Measurements from ENCODE around the gene GEMIN4. TPM values are rescaled to one million over a fixed set of nuclear protein-coding genes. Genes with fewer than 3 reads are reported as not detected.
"Not testable (repeated sequence)": the region's sequence is repeated elsewhere in the genome, so short reads cannot be mapped to it uniquely, and the experiment has no call there.

Gene GEMIN4
- total and polyA plus RNA-seq, 7 donors: 7.2 to 21.9 (median 12.6) TPM

- peaks cover 8% of the 10 kb centered on the region for H3K4me1 ChIP-seq
- peaks cover 2 to 68% of the 10 kb centered on the region in 2 donors for H3K36me3 ChIP-seq (ENCODE audit: insufficient read depth in 1 of 2, low read depth in 1 of 2)
- intact Hi-C loops (cut with DNase I): no loop called here
- H3K4me3 ChIP-seq: no peak overlapping the region
- H3K9me3 ChIP-seq: no peaks in the 10 kb centered on the region
- no peak for TF ChIP-seq CTCF (IDR thresholded peaks at IDR 0.05)
- WGBS, 3 donors: 81 to 88% (median 87%) methylated on average over 14 of the region's 14 CpGs
- no peaks in the 10 kb centered on the region for H3K27me3 ChIP-seq (ENCODE audit: insufficient read depth in 3 of 3, low read length in 2 of 3)
- no peak for ATAC-seq
- DNase-seq: no peak
- no peak overlapping the region for H3K27ac ChIP-seq
Observed at GRCh38 chr17:789160-789840, 37.2 kb upstream of the GEMIN4 start.

GRCh38 chr17:788551-788950 is 36.5 kb upstream of the GEMIN4 start:
- WGBS, 3 donors: 79 to 87% (median 79%) methylated on average over 4 of the region's 4 CpGs
- DNase-seq (no peak), ATAC-seq (no peak)
- no peaks in the 10 kb centered on the region for H3K9me3 ChIP-seq
- intact Hi-C loops (cut with DNase I): no loop called here
- H3K4me3 ChIP-seq: no peak overlapping the region
- H3K27ac ChIP-seq: no peak overlapping the region
- TF ChIP-seq CTCF (IDR thresholded peaks at IDR 0.05): no peak
- peaks cover 16% of the 10 kb centered on the region for H3K4me1 ChIP-seq
- peaks cover 5 to 75% of the 10 kb centered on the region in 2 donors for H3K36me3 ChIP-seq (ENCODE audit: insufficient read depth in 1 of 2, low read depth in 1 of 2)
- H3K27me3 ChIP-seq (ENCODE audit: insufficient read depth in 3 of 3, low read length in 2 of 3): no peaks in the 10 kb centered on the region

GRCh38 chr17:787641-788221 is 35.7 kb upstream of the GEMIN4 start:
- peaks cover 24% of the 10 kb centered on the region for H3K4me1 ChIP-seq
- ATAC-seq: no peak
- H3K27me3 ChIP-seq (ENCODE audit: insufficient read depth in 3 of 3, low read length in 2 of 3): no peaks in the 10 kb centered on the region
- no peak for DNase-seq
- H3K9me3 ChIP-seq: no peaks in the 10 kb centered on the region
- intact Hi-C loops (cut with DNase I): no loop called here
- H3K36me3 ChIP-seq (ENCODE audit: insufficient read depth in 1 of 2, low read depth in 1 of 2): peaks cover 5 to 77% of the 10 kb centered on the region in 2 donors
- H3K4me3 ChIP-seq: no peak overlapping the region
- H3K27ac ChIP-seq: no peak overlapping the region
- TF ChIP-seq CTCF (IDR thresholded peaks at IDR 0.05): no peak
- 78 to 88% (median 80%) methylated on average over 12 of the region's 12 CpGs for WGBS, 3 donors

GRCh38 chr17:785901-786300 is 33.8 kb upstream of the GEMIN4 start:
- WGBS, 3 donors: 90 to 99% (median 98%) methylated on average over 7 of the region's 7 CpGs
- H3K36me3 ChIP-seq (ENCODE audit: insufficient read depth in 1 of 2, low read depth in 1 of 2): peaks cover 5 to 59% of the 10 kb centered on the region in 2 donors
- intact Hi-C loops (cut with DNase I): not testable (repeated sequence)

GRCh38 chr17:784143-784542 is 32.1 kb upstream of the GEMIN4 start:
- DNase-seq (no peak), ATAC-seq (no peak)
- intact Hi-C loops (cut with DNase I): no loop called here
- Histone ChIP-seq H3K27ac (no peak overlapping the region), H3K4me3 (peak overlapping the region; percentile 100), H3K36me3 (ENCODE audit: insufficient read depth in 1 of 2, low read depth in 1 of 2) (peaks cover 5 to 48% of the 10 kb centered on the region in 2 donors), H3K4me1 (peaks cover 32% of the 10 kb centered on the region), H3K9me3 (no peaks in the 10 kb centered on the region), H3K27me3 (ENCODE audit: insufficient read depth in 3 of 3, low read length in 2 of 3) (no peaks in the 10 kb centered on the region)
- WGBS, 3 donors: 71 to 79% (median 76%) methylated on average over 3 of the region's 3 CpGs
- no peak for TF ChIP-seq CTCF (IDR thresholded peaks at IDR 0.05)

More at GRCh38 chr17:785901-786300, 33.8 kb upstream of the GEMIN4 start:
- peaks cover 32% of the 10 kb centered on the region for H3K4me1 ChIP-seq
- not testable (repeated sequence) for H3K27me3 ChIP-seq (ENCODE audit: insufficient read depth in 3 of 3, low read length in 2 of 3); H3K4me3 ChIP-seq; ATAC-seq; DNase-seq; H3K27ac ChIP-seq; H3K9me3 ChIP-seq

Measured in psoas muscle (tissue), 8 donors.